T-cell (primary cell): ENCODE data around the gene PYCR2. TPM values are rescaled to one million over a fixed set of nuclear protein-coding genes. Genes with fewer than 3 reads are reported as not detected.

ENCODE experiments used
- ATAC-seq, 4 experiments: fragments of 200-7000 bp in 3 of 4; fragments of 150-1000 bp in 1 of 4; cut with Tn5 transposase; replicated peaks in 1 of 4; 1 replicate in 3 of 4; 2 replicates in 1 of 4; pipeline ENCODE4 v1.10.0; 2021; ENCODE audit warnings: moderate library complexity in 3 of 4, mild to moderate bottlenecking in 2 of 4, moderate number of reproducible peaks in 1 of 4
- CTCF ChIA-PET, 2 donors: fragments of 300-600 bp; sonication (Branson Sonifier 250); formaldehyde crosslinking; loops; one replicate each; lab custom pipeline; 2022; ENCODE audit warnings: antibody characterized with exemption in 2 of 2; lab: Charles Lee
- POLR2A ChIA-PET, 2 donors: fragments of 300-600 bp; sonication (Branson Sonifier 250); formaldehyde crosslinking; loops; one replicate each; lab custom pipeline; 2022; ENCODE audit warnings: antibody characterized with exemption in 2 of 2; lab: Charles Lee
- DNase-seq, 35 experiments: peaks; one replicate each; pipeline versions ENCODE4 v3.0.0 to v3.0.0-alpha.2; 2013 to 2023
- H3K27ac ChIP-seq: one replicate; pipeline ENCODE4 v1.5.1; 2013; ENCODE audit warnings: low read length
- H3K27me3 ChIP-seq, 2 experiments: replicated peaks in 1 of 2; 1 replicate in 1 of 2; 2 replicates in 1 of 2; pipeline versions ENCODE4 v1.6.1 to v1.7.0; 2013; ENCODE audit warnings: low read length in 1 of 2, mixed read lengths in 1 of 2; ENCODE audit not compliant: control insufficient read depth in 2 of 2, insufficient read depth in 2 of 2; ENCODE audit errors: extremely low read depth in 1 of 2
- H3K36me3 ChIP-seq, 2 donors: 1 replicate in 1 of 2; 2 replicates in 1 of 2; pipeline versions ENCODE4 v1.6.1 to v1.7.0; 2013; ENCODE audit warnings: low read length in 1 of 2; ENCODE audit not compliant: control insufficient read depth in 2 of 2, insufficient read depth in 1 of 2; ENCODE audit errors: extremely low read depth in 1 of 2
- H3K4me1 ChIP-seq, 2 experiments: 1 replicate in 1 of 2; 2 replicates in 1 of 2; pipeline versions ENCODE4 v1.6.1 to v1.7.0; 2013; ENCODE audit warnings: low read length in 2 of 2, mixed read lengths in 1 of 2; ENCODE audit not compliant: insufficient read depth in 2 of 2, control insufficient read depth in 1 of 2; ENCODE audit errors: extremely low read depth in 1 of 2
- H3K4me3 ChIP-seq, 2 donors: 1 replicate in 1 of 2; 2 replicates in 1 of 2; pipeline versions ENCODE4 v1.5.1 to v1.7.0; 2013; ENCODE audit warnings: mild to moderate bottlenecking in 2 of 2, low read length in 1 of 2, moderate library complexity in 1 of 2; ENCODE audit not compliant: control insufficient read depth in 1 of 2; ENCODE audit errors: extremely low read depth in 1 of 2
- H3K9me3 ChIP-seq: 2 replicates; pipeline ENCODE4 v1.7.0; 2013
- H3K27ac Mint-ChIP-seq, 2 donors: one replicate each; pipeline ENCODE4 v1.8.0; 2020 to 2021; ENCODE audit warnings: mild to moderate bottlenecking in 2 of 2, mixed read lengths in 2 of 2
- H3K27me3 Mint-ChIP-seq, 2 donors: one replicate each; pipeline ENCODE4 v1.8.0; 2021 to 2022; ENCODE audit warnings: mixed read lengths in 2 of 2
- H3K36me3 Mint-ChIP-seq: one replicate; pipeline ENCODE4 v1.8.0; 2021; ENCODE audit warnings: mixed read lengths
- H3K4me1 Mint-ChIP-seq, 3 donors: one replicate each; pipeline ENCODE4 v1.8.0; 2020 to 2022; ENCODE audit warnings: mixed read lengths in 3 of 3, mild to moderate bottlenecking in 1 of 3
- H3K4me3 Mint-ChIP-seq, 3 donors: one replicate each; pipeline ENCODE4 v1.8.0; 2020 to 2022; ENCODE audit warnings: mild to moderate bottlenecking in 3 of 3, mixed read lengths in 3 of 3, moderate library complexity in 3 of 3
- H3K9me3 Mint-ChIP-seq, 3 donors: one replicate each; pipeline ENCODE4 v1.8.0; 2020 to 2022; ENCODE audit warnings: mixed read lengths in 3 of 3
- WGBS: methylation state at CpG from one replicate; pipeline ENCODE4 v1.1.5; 2013; ENCODE audit warnings: missing lambda C conversion rate; ENCODE audit not compliant: insufficient coverage; 5-methylcytosine and 5-hydroxymethylcytosine counted together
- total RNA-seq, 35 experiments: library from RNA in 6 of 35; stranded (reverse) in 6 of 35; fragments of 120-200 nt in 1 of 35; gene quantifications; one replicate each; pipeline versions ENCODE4 v1.2.1 to v1.2.4 and lab custom pipeline; 2013 to 2026

PYCR2 gene
- total RNA-seq, 5 donors from 2014 or later (not counting 1 experiment from before 2014, with no cell fraction given): 54.4 to 138 (median 126) TPM

DNA sequence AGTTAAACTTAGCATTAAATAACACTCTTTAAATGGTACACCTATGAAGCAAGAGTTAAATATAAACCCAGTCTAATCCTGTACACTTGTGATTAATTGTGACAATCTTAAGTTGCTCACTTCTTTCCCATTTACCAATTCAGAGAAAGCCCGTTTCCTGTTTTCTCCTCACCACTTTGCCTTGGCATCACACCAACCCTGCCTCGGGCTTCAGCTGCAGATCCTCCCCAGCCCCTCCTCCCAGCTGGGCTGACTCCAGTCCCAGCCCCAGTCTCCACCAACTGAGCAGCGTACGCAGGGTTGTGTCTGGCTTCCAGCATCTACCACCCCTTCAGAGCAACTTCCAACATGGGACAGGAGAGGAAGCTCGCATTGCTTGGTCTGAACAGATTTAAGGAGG, 4.1 kb downstream of the PYCR2 start:
- no peak for ATAC-seq
- ChIA-PET CTCF (interaction anchor here in 1 of 2 donors (0.9 kb wide), 1 partner anchor 8 kb away, joined by 3 read pairs; no protein-coding TSS in a partner anchor), POLR2A (interaction anchor here in 1 of 2 donors (0.6 kb wide), 1 partner anchor 66 kb away, joined by 6 read pairs; no protein-coding TSS in a partner anchor)
- peaks cover 29% of the 10 kb centered on the region for H3K36me3 Mint-ChIP-seq
- peak overlapping the region in 1 of 3 donors; percentile 69 for H3K4me3 Mint-ChIP-seq
- peaks cover 38 to 44% (median 43%) of the 10 kb centered on the region in 3 donors for H3K4me1 Mint-ChIP-seq
- WGBS: 20% methylated on average over 2 of the region's 5 CpGs
- Histone ChIP-seq H3K4me3 (no peak overlapping the region), H3K9me3 (no peaks in the 10 kb centered on the region), H3K36me3 (peaks cover 14 to 45% of the 10 kb centered on the region in 2 donors), H3K27ac (no peak overlapping the region), H3K4me1 (peaks cover 10 to 48% of the 10 kb centered on the region in 2 experiments), H3K27me3 (no peaks in the 10 kb centered on the region)
- peak overlapping the region; percentile 75 to 80 for H3K27ac Mint-ChIP-seq
- DNase-seq: peak in 4 of 35 experiments; percentile 21 to 44 (median 28)
- no peaks in the 10 kb centered on the region for H3K9me3 Mint-ChIP-seq
- H3K27me3 Mint-ChIP-seq: no peaks in the 10 kb centered on the region

DNA sequence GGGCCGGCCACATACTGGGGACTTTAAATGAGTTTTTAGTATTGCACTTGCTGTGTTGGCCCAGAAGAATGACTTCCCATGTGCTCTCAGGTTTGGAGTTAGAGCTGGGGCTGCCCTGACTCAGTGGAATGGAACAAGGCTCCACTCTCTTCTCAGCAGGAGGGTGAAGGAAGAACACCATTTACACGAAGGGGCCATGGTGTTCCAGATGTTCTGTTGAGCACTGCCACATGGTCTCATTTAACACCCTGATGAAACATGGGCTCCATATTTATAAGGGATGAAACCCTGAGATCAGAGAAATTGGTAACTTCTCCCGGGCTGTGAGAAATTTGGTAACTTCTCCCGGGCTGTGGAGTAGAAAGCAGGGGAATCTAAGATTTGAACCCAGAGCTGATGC, 5.8 kb downstream of the PYCR2 start:
- Mint-ChIP-seq H3K27me3 (no peaks in the 10 kb centered on the region), H3K36me3 (peaks cover 31% of the 10 kb centered on the region), H3K4me1 (peaks cover 34 to 41% (median 35%) of the 10 kb centered on the region in 3 donors), H3K27ac (no peak overlapping the region), H3K9me3 (no peaks in the 10 kb centered on the region), H3K4me3 (no peak overlapping the region)
- Histone ChIP-seq H3K9me3 (no peaks in the 10 kb centered on the region), H3K27ac (no peak overlapping the region), H3K4me1 (peaks cover 10 to 39% of the 10 kb centered on the region in 2 experiments), H3K36me3 (peaks cover 14 to 45% of the 10 kb centered on the region in 2 donors), H3K27me3 (no peaks in the 10 kb centered on the region), H3K4me3 (no peak overlapping the region)
- ATAC-seq (no peak), DNase-seq (no peak)
- ChIA-PET POLR2A (interaction anchor here (0.6 kb wide), 3 partner anchors 139 to 444 kb away, joined by 5 to 6 read pairs (median 6); no protein-coding TSS in a partner anchor), CTCF (interaction anchor here in 1 of 2 donors (0.7 kb wide), 1 partner anchor 11 kb away, joined by 4 read pairs; no protein-coding TSS in a partner anchor)
- WGBS: no CpG with 5 or more reads among the region's 4 CpGs

DNA sequence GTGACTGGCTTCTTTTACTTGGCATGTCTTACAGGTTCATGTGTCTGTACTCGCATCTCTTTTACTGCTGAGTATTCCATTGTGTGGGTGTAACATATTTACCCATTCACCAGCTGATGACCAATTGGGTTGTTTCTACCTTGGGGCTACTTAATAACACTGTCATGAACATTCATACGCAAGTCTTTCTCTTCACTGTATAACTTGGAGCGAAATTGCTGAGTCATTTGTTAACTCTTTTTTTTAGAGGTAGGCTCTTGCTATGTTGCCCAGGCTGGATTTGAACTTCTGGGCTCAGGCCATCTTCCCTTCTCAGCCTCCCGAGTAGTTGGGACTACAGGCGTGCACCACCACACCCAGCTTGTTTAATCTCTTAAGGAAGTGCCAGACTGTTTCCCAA, 6.5 kb downstream of the PYCR2 start:
- ChIA-PET POLR2A (no interaction called here), CTCF (no interaction called here)
- H3K4me1 ChIP-seq: peaks cover 7 to 31% of the 10 kb centered on the region in 2 experiments
- WGBS: no CpG with 5 or more reads among the region's 5 CpGs
- no peak for DNase-seq
- Mint-ChIP-seq H3K4me1 (peaks cover 27 to 35% (median 27%) of the 10 kb centered on the region in 3 donors), H3K4me3 (no peak overlapping the region), H3K27me3 (no peaks in the 10 kb centered on the region), H3K36me3 (peaks cover 31% of the 10 kb centered on the region), H3K27ac (peak overlapping the region in 1 of 2 donors; percentile 44), H3K9me3 (no peaks in the 10 kb centered on the region)
- no peaks in the 10 kb centered on the region for H3K27me3 ChIP-seq
- H3K9me3 ChIP-seq: no peaks in the 10 kb centered on the region
- ATAC-seq: no peak
- peaks cover 14 to 44% of the 10 kb centered on the region in 2 donors for H3K36me3 ChIP-seq
- H3K27ac ChIP-seq: no peak overlapping the region
- no peak overlapping the region for H3K4me3 ChIP-seq

DNA sequence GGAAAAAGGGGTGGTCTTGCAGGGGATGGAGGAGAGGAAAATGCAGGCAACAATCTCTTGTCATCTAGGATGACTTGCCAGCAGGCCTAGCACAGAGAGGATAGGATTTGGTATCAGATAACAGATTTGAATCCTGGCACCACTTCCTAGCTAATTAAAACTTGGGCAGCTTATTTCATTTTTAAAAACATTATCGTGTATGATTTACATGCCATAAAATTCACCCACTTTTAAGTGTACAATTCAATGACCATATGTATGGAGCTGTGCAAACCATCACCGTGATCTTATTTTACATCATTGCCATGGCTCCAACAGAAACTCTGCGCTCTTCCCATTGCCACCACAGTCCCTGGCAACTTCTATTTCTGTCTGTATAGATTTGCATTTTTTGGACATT, 6.9 kb downstream of the PYCR2 start:
- Histone ChIP-seq H3K4me1 (peaks cover 3 to 27% of the 10 kb centered on the region in 2 experiments), H3K4me3 (no peak overlapping the region), H3K27me3 (no peaks in the 10 kb centered on the region), H3K9me3 (no peaks in the 10 kb centered on the region), H3K27ac (no peak overlapping the region), H3K36me3 (peaks cover 14 to 41% of the 10 kb centered on the region in 2 donors)
- Mint-ChIP-seq H3K4me1 (peaks cover 23 to 31% (median 24%) of the 10 kb centered on the region in 3 donors), H3K27ac (peak overlapping the region in 1 of 2 donors; percentile 24), H3K9me3 (no peaks in the 10 kb centered on the region), H3K36me3 (peaks cover 31% of the 10 kb centered on the region), H3K27me3 (no peaks in the 10 kb centered on the region), H3K4me3 (no peak overlapping the region)
- no peak for ATAC-seq
- DNase-seq: no peak
- ChIA-PET POLR2A (no interaction called here), CTCF (interaction anchor here in 1 of 2 donors (0.6 kb wide), 1 partner anchor 93 kb away, joined by 3 read pairs; no protein-coding TSS in a partner anchor)
- no CpG with 5 or more reads among the region's 3 CpGs for WGBS

DNA sequence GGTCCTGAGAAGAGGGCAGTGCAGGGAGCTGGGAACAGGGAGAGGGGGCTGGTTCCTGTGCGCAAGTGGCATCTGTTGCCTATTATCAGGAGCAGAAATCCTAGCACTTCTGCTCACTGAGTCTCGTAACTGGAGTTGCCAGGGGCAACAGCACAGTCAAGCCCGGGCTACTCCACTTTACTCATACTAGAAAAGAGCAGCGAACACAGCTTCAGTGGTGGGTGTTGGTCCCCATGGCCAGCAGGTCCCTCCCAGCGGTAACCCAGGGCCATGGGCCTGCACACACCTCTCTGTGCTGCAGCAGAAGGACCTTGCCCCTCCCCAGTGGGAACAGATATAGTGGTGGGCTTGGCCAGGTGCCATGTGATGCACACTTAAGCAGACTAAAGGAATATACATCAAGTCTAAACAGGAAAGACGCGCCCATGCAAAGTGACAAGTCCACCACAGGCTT, 8.5 kb downstream of the PYCR2 start:
- ChIA-PET POLR2A (no interaction called here), CTCF (interaction anchor here (0.6 kb wide), 2 partner anchors 70 to 306 kb away, joined by 3 to 4 read pairs; no protein-coding TSS in a partner anchor)
- ATAC-seq (no peak), DNase-seq (no peak)
- H3K4me1 Mint-ChIP-seq: peaks cover 25 to 28% (median 27%) of the 10 kb centered on the region in 3 donors
- no peaks in the 10 kb centered on the region for H3K9me3 ChIP-seq
- peaks cover 7 to 28% of the 10 kb centered on the region in 2 experiments for H3K4me1 ChIP-seq
- no peak overlapping the region for H3K4me3 Mint-ChIP-seq
- H3K27me3 Mint-ChIP-seq: no peaks in the 10 kb centered on the region
- peaks cover 14 to 27% of the 10 kb centered on the region in 2 donors for H3K36me3 ChIP-seq
- 92% methylated on average over 4 of the region's 7 CpGs for WGBS
- H3K9me3 Mint-ChIP-seq: no peaks in the 10 kb centered on the region
- no peak overlapping the region for H3K27ac Mint-ChIP-seq
- no peak overlapping the region for H3K4me3 ChIP-seq
- H3K36me3 Mint-ChIP-seq: peaks cover 31% of the 10 kb centered on the region
- no peaks in the 10 kb centered on the region for H3K27me3 ChIP-seq
- H3K27ac ChIP-seq: no peak overlapping the region

DNA sequence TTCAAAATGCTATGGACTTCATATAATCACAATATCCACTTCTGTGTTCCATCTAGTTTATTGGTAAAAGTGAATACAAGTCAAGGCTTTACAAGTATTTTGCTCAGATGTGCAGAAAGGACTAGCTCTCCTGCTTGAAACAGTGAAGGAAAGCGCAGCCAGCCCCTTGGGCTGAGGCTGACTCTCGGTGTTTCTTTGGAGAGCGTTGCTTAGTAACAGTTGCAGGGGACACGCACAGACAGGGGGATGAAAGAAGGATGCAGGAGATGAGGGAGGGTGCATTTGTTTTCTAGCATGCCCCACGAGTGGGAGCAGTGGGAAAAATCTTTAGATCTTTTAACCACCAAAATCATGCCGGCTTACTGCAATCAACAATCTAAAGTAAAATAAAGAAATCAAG, 9.1 kb downstream of the PYCR2 start:
- Mint-ChIP-seq H3K4me1 (peaks cover 25 to 28% (median 28%) of the 10 kb centered on the region in 3 donors), H3K36me3 (peaks cover 30% of the 10 kb centered on the region), H3K27me3 (no peaks in the 10 kb centered on the region), H3K27ac (no peak overlapping the region), H3K9me3 (no peaks in the 10 kb centered on the region), H3K4me3 (no peak overlapping the region)
- Histone ChIP-seq H3K9me3 (no peaks in the 10 kb centered on the region), H3K27ac (no peak overlapping the region), H3K36me3 (peaks cover 14 to 21% of the 10 kb centered on the region in 2 donors), H3K27me3 (no peaks in the 10 kb centered on the region), H3K4me1 (peaks cover 11 to 28% of the 10 kb centered on the region in 2 experiments), H3K4me3 (no peak overlapping the region)
- ATAC-seq (no peak), DNase-seq (no peak)
- 100% methylated on average over 1 of the region's 6 CpGs for WGBS
- ChIA-PET POLR2A (no interaction called here), CTCF (interaction anchor here in 1 of 2 donors (0.6 kb wide), 1 partner anchor 72 kb away, joined by 3 read pairs; no protein-coding TSS in a partner anchor)
